ENCODE results near the gene NRIP3.

DNA sequence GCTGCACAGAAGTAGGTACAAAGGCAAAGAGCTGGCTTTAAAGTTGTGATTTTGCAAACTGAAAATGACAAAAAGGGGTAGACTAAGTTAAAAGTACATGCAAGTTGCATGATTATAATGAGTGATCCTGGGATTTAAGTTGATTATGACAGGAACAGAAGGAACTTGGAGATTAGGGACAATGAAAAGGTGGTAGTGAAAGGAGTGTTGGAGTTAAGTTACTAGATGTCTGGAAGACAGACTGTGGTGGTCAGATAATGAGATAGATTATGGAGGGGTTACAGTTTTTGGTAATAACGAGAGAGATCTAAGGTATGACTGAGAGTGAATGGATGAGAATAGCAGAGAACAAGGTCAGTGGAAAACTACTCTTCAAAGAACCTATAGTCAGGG is 31.9 kb downstream of the NRIP3 start:
- TF ChIP-seq, protein P1, sequence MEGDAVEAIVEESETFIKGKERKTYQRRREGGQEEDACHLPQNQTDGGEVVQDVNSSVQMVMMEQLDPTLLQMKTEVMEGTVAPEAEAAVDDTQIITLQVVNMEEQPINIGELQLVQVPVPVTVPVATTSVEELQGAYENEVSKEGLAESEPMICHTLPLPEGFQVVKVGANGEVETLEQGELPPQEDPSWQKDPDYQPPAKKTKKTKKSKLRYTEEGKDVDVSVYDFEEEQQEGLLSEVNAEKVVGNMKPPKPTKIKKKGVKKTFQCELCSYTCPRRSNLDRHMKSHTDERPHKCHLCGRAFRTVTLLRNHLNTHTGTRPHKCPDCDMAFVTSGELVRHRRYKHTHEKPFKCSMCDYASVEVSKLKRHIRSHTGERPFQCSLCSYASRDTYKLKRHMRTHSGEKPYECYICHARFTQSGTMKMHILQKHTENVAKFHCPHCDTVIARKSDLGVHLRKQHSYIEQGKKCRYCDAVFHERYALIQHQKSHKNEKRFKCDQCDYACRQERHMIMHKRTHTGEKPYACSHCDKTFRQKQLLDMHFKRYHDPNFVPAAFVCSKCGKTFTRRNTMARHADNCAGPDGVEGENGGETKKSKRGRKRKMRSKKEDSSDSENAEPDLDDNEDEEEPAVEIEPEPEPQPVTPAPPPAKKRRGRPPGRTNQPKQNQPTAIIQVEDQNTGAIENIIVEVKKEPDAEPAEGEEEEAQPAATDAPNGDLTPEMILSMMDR (IDR thresholded peaks at IDR 0.05): no peak
- TF ChIP-seq POLR2A (IDR thresholded peaks at IDR 0.05): no peak

All from Peyer's patch (tissue), 4 donors.